AML-193 (cell line): ENCODE data around the gene DPH1.

ENCODE experiments used
- DNase-seq, 2 experiments: peaks; one replicate each; lab custom pipeline; 2025; lab: John Stamatoyannopoulos, UW

Gene DPH1

DNA sequence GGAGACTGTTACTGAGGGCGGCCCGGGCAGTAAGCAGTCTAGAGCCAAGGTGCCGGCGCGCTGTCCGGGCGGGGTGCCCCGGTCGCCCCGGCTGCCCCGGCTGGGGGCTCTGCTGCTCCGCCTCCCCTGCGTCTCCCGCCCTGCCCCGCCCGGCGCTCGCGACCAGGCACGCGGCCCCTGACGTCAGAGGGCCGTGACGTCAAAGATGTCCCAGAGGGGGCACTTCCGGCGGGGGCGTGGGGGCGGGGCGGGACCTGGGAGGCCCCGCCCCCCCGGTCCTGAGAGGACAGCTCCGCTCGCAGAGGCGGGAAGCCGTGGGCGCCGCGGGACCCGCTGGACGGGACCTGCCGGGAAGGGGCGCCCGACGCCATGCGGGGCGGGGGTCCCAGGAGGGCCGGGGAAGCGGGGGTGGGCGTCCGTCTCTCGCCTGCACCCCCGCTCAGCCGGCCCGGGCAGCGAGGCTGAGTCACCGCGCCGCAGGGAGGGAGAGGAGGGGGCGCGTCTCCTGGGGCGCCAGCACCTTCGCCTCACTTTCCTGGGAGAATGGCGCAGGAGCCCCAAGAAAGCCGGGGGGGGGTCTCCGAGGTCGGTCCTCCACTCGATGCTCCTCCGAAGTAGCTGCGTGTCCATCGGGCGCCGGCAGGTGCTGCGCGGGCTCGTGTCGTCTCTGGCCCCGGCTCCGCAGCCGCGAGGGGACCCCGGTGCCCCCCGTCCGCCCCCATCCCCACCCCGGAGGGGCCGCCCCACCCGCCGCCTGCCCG, 20.5 kb downstream of the DPH1 start:
- DNase-seq = no peak

DNA sequence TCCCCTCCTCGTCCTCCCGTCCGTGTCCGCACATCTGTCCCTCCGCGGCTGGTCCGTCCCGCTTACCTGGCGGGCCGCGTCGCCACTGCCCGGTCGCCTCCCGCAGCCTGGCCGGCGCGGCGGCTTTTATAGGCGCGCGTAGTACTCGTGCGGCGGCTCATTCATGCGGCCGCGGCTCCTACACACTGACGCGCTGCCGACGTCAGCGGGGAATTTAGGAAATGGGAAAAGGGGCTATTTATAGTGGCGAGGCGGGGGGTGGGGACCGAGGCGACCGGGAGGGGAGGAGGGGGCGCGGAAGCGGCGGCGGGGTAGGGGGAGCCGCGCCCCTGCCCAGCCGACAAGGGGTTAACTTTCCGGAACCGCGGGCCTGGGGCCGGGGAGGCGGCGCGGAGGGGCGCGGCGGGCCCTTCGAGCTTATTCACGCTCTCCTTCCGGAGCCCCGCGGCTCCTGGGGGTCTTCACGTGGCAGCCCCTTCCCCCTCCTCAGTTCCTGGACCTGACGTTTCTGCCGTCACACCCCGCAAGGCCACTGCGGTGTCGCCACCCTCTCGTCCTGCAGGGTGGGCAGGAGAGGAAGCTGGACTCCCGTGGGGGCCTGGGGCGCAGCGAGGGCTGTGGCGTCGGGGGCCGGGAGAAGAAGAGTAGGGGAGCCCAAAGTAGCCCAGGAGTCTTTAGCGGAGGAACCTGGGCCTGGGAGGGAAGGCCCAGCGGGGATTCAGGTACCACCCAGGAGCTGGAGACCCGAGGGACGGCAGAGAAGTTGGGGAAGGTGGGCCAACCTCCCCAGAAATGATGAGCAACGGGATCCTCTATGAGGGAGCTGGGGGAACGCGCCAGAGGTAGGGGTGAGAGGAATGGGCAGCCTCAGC, 21.3 kb downstream of the DPH1 start:
- DNase-seq = no peak

DNA sequence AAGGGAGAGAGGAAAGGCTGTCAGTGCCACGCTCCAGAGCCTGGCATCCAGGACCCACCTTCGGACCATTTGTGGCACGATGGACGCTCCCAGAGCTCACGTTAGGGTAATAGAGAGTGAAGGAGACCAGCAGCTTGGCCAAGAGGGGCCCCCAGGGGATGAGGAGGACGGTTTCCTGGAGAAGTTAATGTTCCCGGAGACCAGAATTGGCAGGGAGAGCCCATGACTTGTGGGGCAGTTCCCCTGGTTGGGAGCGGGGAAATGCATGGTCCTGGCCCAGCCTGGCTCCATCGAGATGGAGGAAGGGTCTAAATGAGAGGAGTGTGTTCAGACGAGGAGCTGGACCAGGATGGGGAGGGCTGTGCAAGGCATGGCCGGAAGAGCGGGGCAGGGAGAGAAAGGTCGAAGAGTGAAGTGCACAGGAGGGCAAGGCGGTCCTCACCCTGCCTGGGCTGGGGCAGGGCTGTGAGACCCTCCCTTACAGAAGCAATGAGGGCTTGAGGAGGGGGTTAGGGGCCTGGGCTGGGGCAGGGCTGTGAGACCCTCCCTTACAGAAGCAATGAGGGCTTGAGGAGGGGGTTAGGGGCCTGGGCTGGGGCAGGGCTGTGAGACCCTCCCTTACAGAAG, 22.1 kb downstream of the DPH1 start:
- DNase-seq = no peak

DNA sequence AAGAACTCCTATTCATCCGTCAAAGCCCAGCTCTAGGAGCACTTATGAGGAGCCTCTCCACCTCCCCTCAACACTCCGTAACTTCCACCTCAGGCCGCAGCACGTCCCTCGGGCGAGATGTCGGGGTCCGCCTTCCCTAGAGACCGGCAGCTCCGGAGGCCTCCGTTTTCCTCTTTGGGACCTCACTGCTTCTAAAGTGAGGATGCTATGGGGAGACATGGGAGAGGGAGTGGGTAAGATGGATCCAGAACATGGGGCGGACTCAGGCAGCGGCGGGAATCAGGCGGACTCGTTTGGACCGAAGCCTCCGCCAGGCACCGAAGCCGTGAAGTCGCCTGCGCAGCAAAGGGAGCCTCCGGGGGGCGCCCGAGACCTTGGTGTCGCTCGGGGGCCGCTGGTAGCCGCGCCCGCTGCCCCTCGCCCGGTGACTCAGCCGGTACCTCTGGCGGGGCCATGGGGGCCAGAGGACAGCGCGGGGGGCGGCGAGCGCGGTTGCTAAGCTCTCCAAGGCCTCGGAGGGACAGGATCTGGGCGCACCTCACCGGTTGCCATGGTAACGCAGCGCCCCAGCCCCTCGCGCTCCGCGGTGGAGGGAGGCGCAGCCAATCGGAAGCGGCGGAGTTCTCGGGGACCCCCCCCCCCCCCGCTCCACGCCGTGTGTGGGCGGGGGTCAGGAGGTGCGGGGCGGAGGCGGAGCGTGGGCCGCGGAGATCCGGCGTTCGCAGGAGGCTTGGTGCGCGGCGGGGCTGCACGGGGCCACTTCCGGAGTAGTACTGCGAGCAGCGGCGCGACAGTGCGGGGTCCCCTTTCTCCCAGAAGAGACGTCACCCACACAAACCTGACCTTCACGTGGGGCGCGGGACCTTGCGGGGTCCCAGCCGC, 23.7 kb downstream of the DPH1 start:
- DNase-seq = peak in 1 of 2 experiments; percentile 6

DNA sequence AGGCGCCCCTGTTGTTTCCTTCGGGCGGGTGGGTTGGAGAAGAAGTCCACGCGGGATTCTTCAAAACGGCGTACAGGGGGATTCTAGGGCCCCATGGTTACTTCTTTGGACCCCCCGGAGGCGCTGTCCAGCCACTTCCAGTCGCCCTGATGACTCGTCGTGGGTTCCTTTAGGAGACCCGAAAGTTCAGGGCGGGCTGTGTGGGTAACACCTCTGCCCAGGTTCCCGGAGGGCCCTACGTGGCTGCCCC, 24.2 kb downstream of the DPH1 start:
- no peak for DNase-seq

DNA sequence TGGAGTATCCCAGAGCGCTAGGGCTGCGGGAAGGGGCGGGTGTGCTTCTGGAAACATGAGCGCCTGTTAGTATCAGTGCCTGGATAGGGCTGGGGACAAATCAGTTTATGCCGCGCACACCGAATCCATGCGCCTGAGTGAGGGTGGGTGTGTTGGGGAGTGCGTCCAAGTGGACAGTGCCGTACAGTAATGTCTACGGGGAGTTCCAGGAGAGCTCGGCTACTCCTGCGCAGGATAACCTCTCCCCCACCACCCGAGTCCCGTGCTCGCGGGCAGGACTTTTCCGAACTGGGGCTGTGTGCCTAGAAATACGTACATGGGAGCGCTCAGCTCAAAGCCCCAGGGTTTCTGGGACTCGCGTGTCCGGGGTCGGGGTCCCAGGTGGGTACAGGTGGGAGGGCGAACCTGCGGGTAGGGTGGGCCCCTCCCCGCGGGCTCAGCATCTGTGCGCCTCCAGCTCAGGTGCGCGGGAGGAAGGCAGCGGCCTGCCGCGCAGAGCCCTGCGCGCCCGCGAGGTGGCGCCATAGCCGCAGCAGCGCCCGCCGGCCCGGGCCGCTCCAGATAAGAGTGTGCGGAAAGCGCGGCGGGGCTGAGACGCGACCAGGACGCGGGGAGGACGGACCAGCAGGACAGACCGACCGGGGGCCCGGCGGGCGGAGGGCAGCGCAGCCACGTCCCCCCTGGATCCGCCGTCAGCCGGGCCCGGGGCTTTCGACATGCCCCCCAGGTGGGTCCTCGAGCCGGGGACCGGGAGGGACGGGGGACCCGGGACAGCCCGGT, 24.7 kb downstream of the DPH1 start, which contains the start of gene HIC1:
TSS of gene HIC1 (plus strand) at position 592 of the 780 bp plus-strand sequence. CDS start 1,588 bp downstream, outside the sequence.
- DNase-seq = peak; percentile 11 to 28

DNA sequence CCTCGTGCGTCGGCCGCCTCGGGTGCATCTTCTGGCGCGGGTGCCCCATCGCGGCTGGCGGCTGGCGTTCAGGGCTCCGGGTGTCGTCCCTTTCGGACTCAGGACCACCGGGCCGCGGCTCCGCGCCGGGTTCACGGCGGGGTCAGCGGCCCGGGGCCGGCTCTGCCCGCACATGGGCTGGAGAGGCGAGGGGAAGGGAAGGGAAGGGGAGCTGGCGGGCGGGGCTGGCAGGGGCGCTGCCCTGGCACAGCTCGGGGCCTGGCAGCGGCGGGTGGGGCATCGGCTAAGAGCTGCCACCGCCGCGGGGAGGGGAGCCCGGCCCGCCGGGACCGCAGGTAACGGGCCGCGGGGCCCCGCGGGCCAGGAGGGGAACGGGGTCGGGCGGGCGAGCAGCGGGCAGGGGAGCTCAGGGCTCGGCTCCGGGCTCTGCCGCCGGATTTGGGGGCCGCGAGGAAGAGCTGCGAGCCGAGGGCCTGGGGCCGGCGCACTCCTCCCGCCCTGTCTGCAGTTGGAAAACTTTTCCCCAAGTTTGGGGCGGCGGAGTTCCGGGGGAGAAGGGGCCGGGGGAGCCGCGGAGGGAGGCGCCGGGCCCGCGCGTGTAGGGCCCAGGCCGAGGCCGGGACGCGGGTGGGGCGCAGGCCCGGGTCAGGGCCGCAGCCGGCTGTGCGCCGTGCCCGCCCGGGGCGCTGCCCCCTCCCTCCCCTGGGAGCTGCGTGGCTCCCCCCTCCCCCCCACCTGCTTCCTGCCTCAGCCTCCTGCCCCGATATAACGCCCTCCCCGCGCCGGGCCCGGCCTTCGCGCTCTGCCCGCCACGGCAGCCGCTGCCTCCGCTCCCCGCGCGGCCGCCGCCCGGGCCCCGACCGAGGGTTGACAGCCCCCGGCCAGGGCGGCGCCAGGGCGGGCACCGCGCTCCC, 25.6 kb downstream of the DPH1 start:
- no peak for DNase-seq

DNA sequence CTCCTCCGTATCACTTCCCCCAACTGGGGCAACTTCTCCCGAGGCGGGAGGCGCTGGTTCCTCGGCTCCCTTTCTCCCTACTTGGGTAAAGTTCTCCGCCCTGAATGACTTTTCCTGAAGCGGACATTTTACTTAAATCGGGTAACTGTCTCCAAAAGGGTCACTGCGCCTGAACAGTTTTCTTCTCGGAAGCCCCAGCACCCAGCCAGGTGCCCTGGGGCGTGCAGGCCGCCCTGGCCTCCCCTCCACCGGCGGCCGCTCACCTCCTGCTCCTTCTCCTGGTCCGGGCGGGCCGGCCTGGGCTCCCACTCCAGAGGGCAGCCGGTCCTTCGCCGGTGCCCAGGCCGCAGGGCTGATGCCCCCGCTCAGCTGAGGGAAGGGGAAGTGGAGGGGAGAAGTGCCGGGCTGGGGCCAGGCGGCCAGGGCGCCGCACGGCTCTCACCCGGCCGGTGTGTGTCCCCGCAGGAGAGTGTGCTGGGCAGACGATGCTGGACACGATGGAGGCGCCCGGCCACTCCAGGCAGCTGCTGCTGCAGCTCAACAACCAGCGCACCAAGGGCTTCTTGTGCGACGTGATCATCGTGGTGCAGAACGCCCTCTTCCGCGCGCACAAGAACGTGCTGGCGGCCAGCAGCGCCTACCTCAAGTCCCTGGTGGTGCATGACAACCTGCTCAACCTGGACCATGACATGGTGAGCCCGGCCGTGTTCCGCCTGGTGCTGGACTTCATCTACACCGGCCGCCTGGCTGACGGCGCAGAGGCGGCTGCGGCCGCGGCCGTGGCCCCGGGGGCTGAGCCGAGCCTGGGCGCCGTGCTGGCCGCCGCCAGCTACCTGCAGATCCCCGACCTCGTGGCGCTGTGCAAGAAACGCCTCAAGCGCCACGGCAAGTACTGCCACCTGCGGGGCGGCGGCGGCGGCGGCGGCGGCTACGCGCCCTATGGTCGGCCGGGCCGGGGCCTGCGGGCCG, 26.5 kb downstream of the DPH1 start:
- no peak for DNase-seq

DNA sequence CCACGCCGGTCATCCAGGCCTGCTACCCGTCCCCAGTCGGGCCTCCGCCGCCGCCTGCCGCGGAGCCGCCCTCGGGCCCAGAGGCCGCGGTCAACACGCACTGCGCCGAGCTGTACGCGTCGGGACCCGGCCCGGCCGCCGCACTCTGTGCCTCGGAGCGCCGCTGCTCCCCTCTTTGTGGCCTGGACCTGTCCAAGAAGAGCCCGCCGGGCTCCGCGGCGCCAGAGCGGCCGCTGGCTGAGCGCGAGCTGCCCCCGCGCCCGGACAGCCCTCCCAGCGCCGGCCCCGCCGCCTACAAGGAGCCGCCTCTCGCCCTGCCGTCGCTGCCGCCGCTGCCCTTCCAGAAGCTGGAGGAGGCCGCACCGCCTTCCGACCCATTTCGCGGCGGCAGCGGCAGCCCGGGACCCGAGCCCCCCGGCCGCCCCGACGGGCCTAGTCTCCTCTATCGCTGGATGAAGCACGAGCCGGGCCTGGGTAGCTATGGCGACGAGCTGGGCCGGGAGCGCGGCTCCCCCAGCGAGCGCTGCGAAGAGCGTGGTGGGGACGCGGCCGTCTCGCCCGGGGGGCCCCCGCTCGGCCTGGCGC, 27.3 kb downstream of the DPH1 start:
- no peak for DNase-seq

DNA sequence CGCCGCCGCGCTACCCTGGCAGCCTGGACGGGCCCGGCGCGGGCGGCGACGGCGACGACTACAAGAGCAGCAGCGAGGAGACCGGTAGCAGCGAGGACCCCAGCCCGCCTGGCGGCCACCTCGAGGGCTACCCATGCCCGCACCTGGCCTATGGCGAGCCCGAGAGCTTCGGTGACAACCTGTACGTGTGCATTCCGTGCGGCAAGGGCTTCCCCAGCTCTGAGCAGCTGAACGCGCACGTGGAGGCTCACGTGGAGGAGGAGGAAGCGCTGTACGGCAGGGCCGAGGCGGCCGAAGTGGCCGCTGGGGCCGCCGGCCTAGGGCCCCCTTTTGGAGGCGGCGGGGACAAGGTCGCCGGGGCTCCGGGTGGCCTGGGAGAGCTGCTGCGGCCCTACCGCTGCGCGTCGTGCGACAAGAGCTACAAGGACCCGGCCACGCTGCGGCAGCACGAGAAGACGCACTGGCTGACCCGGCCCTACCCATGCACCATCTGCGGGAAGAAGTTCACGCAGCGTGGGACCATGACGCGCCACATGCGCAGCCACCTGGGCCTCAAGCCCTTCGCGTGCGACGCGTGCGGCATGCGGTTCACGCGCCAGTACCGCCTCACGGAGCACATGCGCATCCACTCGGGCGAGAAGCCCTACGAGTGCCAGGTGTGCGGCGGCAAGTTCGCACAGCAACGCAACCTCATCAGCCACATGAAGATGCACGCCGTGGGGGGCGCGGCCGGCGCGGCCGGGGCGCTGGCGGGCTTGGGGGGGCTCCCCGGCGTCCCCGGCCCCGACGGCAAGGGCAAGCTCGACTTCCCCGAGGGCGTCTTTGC, 28.0 kb downstream of the DPH1 start:
- DNase-seq = no peak

DNA sequence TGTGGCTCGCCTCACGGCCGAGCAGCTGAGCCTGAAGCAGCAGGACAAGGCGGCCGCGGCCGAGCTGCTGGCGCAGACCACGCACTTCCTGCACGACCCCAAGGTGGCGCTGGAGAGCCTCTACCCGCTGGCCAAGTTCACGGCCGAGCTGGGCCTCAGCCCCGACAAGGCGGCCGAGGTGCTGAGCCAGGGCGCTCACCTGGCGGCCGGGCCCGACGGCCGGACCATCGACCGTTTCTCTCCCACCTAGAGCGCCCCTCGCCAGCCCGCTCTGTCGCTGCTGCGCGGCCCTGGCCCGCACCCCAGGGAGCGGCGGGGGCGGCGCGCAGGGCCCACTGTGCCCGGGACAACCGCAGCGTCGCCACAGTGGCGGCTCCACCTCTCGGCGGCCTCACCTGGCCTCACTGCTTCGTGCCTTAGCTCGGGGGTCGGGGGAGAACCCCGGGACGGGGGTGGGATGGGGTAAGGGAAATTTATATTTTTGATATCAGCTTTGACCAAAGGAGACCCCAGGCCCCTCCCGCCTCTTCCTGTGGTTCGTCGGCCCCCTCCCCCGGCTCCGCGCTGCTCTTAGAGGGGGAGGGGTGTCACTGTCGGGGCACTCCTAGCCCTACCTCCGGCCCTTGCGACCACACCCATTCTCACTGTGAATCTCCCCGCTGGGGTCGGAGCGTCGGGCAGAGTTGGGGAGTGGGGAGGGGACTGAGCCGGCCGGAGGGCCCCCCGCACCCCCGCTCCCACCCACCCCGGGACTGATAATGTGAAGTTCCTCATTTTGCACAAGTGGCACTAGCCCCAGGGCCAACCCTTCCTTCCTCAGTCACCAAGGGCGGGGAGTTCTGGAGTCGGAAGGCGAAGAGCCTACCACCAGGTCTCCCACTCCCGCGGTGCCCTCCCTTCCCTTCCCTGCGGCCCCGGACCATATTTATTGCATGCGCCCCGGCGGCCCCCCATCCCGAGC, 28.9 kb downstream of the DPH1 start:
- peak; percentile 24 to 30 for DNase-seq

DNA sequence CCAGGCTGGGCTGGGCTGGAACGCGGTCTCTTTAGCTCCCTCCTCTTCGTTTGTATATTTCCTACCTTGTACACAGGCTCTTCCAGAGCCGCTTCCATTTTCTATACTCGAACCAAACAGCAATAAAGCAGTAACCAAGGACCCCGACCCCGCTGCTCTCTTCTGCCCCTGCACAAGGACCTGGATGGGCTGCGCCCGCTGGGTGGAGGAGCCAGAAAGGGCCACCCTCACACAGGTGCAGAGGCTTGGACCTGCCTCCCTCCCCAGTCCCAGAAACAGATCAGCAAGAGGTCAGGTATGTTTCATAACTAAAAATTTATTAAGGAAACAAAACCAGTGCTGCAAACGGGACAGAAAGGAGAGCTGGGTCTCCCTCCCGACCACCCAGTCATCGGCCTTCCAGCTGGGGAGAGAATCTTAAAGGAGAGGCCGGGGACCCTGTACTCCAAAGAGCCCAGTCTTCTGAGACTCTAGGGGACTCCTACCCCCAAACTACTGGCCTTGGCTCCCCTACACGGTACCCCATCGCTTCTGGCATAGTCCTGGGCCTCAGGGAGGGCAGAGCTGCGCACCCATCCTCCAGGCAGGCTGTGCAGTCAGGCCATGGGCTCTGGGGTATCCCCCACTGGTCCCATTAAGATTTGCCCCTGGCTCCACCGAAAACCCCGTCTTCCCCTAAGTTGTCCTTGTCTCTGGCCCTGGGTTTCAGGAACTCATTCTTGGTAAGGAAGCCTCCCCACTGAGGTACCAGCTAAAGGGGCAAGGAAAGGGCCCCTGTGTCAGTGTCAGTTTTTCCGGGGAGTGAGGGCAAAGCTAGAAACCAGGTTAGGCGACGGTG, 29.8 kb downstream of the DPH1 start:
- no peak for DNase-seq

DNA sequence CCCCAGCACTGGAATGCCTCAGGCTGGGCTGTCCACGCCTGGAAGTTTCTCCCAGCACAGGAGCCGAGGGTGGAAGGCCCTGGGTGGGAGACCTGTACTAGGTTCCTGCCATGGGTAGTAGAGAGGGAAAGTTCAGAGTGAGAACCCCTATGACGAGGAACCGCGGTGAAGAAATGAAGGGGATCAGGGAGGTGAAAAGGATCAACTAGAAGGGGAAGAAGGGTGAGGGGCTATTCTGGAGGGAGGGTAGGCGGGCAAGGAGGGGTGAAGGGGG, 30.4 kb downstream of the DPH1 start:
- no peak for DNase-seq

DNA sequence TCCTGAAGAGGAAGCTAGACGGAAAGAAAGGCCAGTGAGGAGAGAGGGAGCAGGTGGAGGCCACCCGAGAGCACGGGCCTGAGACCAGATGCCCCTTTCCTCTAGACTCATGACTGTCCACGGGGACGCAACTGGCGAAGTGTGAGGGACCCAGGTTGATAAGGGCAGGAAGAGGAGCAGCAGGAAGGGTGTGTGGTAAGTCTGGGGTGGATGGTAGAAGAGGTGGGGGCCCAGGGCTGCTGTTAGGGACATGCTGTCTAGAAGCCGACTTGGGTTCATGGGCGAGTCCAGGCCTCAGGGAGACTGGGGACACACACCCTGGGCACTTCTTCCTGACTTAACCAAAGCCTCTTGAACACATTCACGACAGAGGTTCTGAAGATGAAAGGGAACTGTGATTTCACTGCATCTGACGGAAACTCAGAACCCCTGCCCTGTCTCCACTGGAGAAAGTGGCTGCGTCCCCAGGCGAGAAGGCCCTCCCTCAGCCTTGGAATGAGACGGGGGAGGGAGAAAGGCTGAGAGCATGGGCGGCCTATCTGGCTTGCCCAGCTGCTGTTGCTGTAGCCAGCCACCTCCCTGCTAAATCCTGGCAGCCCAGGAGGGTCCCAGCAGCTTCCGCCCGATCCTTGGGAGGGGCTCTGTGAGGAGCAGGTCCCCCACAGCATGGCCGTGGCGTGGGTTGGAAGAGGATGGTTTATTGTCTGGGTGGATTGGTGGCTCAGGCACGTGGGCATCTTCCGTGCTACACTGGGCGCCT, 30.9 kb downstream of the DPH1 start:
- no peak for DNase-seq

DNA sequence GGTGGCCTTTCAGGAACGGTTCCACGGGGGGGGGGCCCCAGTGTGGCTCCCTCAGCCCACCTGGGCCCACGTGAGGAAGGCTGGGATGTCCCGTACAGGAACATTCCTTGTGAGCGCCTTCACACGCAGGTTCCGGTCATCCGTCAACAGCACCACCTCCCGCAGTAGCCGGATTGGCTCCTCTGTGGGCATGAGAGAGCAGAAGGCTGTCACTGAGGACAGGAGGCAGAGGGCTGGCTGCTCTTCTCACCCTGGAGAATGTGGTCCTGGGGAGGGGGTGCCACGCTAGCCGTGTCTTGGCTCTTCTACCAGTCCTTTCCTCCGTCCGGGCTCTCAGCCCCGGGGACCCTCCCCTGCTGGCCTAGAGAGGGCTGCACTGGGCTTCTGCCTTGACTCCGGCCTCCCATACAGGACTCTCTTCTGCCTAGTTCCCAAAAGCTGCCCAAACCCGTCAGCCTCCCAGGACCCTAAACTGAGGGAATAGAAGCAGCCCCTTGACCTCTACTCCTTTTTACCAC, 31.5 kb downstream of the DPH1 start:
- DNase-seq = no peak
